ENCODE data around the gene SNORC. TPM values are rescaled to one million over a fixed set of nuclear protein-coding genes. Genes with fewer than 3 reads are reported as not detected.

Gene SNORC
- total RNA-seq, 1 donor = 0.54 TPM

GRCh38 chr2:232920760-232921159, 50.7 kb downstream of the SNORC start:
- no peak for DNase-seq (ENCODE audit: low read depth in 2 of 3, low spot score in 2 of 3)

DNA sequence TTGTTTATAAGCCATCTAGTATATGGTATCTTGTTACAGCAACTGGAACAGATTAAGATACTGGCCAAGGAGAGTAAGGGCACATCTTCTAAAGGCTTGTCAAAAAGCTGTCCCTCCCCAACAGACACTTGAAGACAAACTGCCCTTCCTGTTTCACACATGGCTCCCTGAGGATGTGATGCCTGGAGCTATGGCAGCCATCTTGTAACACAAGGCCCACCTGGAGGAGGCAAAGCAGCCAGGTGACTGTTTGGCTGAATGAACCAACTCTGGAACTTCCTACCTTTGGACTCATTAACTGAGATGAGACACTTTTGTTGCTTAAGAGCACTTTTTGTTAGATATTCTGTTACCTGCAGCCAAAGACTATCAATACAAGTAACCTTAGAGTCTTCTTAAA, 54.4 kb downstream of the SNORC start:
- DNase-seq (ENCODE audit: low read depth in 2 of 3, low spot score in 2 of 3) = no peak

- DNase-seq (ENCODE audit: low read depth in 2 of 3, low spot score in 2 of 3) = no peak
Observed at GRCh38 chr2:232925153-232925820, 55.2 kb downstream of the SNORC start.

GRCh38 chr2:232925821-232926156, 55.7 kb downstream of the SNORC start:
- DNase-seq (ENCODE audit: low read depth in 2 of 3, low spot score in 2 of 3) = no peak

- no peak for DNase-seq (ENCODE audit: low read depth in 2 of 3, low spot score in 2 of 3)
Observed at GRCh38 chr2:232926431-232926939, 56.4 kb downstream of the SNORC start.

GRCh38 chr2:232927032-232927792, 57.1 kb downstream of the SNORC start:
- DNase-seq (ENCODE audit: low read depth in 2 of 3, low spot score in 2 of 3) = no peak

DNA sequence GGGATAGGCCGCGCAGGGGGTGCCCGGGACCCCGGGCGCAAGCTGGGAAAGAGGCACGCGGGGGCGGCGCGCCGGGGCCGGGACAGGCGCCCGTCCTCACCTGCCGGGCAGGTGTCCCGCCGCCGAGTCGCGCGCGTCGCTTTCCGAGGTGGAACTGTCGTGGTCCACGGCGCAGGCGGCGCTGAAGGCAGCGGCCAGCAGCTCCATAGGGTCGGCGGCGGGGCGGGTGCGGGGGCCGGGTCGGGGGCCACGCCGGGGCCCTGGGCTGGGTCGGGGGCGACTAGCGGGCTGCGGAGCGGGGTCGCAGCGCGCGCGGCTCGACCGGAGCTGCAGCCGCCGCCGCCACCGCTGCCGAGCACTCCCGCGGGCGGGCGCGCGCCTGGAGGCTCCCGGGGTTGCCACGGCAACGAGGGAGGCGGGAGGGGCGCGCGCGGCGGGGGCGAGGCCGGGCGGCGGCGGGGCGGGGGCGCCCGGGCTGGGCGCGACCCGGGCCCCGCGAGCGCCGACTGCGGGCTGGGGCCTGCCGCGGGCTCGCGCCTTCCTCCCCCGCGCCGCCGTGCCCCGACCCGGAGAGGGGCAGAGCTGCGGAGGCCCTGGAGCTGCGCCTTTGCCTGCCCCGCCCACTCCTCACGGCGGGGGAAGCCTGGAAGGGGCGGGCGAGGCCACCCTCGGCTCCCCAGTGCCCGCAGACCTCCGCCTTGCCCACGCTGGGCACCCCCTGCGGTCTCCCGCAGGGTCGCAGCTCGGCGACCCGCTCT, 57.9 kb downstream of the SNORC start:
- DNase-seq (ENCODE audit: low read depth in 2 of 3, low spot score in 2 of 3) = peak in 1 of 3 donors; percentile 35

Small RNA genes lying within 50 kb of the gene (small RNA-seq; reads per million reads assigned to genes)
- not detected for gene RF00019

Other genes with a start within 250 kb of the SNORC start
- not detected for gene EFHD1, start 236.7 kb upstream of the SNORC start, total RNA-seq
- gene GIGYF2, start 172.9 kb upstream of the SNORC start, total RNA-seq = 60.6 TPM
- gene KCNJ13, start 93.7 kb upstream of the SNORC start, total RNA-seq = not detected
- gene NGEF, start 143.0 kb downstream of the SNORC start, total RNA-seq = not detected
- gene NEU2, start 162.4 kb downstream of the SNORC start, total RNA-seq = not detected
- gene INPP5D, start 190.1 kb downstream of the SNORC start, total RNA-seq = 302 TPM